NCI-H2081 (cell line): Measurements from ENCODE around the gene DDAH1.
A peak's percentile ranks its signal among the peaks of the same experiment; 100 is the strongest.
"Not testable (repeated sequence)": the region's sequence is repeated elsewhere in the genome, so short reads cannot be mapped to it uniquely, and the experiment has no call there.

Experiments
- DNase-seq, 2 experiments: peaks; one replicate each; lab custom pipeline; 2025; lab: John Stamatoyannopoulos, UW

Gene DDAH1

DNA sequence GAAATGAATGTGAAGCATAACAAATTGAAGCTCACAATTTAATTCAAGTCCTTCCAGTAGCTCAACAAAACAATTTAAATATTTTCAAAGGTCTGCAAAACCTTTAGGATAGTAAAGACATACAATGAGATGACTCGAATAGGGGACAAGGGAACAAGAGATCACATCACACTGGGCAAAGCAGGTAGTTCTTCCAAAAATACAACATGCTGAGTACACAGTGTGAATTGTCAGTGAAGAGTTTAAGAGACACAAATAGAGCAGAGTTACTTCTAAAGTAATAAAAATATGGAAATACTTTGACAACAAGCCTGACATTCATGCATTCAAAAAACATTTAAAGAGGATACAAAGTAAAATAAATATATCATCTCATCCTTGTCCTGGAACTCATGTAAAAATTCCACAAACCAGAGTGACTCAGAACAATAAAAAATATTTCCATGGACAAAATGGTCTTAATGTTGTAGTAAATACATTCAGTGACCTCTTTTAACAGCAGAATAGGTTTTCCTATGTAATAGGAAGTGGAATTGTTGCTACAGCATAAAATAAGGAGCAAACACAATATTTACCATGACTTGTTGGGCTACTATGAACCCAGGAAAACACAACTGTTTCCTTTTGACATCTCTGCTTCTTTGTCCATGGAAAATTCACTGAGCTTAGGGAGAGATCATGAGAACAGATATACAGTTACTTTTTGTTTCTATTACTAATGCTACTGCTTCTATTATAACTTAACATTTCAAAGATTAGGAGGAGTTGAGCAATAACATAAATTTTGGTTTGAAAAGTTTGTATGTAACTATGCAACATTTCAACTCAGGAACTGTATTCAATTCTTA, 104.9 kb downstream of the DDAH1 start:
- DNase-seq = no peak

DNA sequence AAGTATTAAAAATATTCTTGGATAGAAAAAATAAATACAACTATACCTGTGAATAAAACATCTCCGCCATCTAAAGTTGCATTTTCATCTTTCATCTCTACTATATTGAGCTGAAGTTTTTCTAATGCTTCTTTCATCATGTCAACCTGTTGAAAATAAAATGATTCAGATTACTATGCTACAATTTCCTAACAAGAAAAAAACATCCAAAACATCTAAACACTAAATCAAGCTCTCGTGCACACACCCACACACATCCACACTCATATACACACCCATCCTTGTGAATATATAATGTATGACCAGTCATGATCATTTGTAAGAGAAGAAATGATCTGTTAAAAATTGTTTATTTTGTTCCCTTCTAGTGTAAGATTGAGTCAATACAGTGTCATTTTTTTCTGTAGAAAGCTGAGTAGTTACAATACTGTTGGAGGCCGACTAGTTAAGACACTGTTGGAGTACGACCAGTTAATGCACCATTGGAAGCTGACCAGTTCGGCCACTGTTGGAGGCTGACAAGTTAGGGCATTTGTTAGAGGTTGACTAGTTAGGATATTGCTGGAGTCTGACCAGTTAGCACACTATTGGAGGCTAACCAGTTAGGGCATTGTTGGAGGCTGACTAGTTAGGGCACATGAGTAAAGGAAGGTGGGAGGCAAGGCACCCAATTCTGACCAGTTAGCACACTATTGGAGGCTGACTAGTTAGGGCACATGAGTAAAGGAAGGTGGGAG, 106.1 kb downstream of the DDAH1 start:
- DNase-seq = no peak

DNA sequence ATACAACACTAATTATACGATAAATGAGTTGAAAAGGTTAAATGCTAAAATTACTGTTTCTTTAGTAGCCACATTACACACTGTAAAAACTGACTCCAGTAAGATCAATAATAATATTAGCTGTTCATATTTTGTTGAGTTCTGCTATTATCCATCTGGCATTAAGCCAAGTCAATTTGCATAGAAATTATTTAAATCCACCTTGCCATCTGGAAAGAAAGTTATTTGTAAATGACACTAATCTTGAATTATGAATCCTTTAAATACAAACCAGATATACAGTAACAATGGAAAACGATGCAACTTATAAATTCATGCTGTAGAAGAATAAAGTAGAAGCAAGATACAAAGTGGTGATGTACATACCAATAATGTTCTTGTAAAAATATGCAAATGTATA, 107.1 kb downstream of the DDAH1 start:
- no peak for DNase-seq

DNA sequence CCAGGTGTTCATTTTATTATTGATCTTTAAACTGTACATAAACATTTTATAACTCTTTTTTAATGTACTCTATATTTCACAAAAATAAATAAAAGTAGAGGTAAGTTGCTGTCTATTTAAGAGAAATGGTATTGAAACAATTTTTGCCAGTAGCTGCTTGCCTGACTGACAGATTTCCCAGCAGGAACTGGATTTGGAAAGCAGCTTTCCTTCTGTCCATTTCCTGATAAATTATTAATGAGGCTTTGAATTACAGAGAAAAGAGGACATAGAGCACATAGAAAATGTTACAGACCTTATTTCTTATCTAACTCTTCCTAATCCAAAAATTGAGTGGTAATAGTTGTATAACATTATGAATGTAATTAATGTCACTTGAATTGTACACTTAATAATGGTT, 108.8 kb downstream of the DDAH1 start:
- peak in 1 of 2 experiments; percentile 1 for DNase-seq

DNA sequence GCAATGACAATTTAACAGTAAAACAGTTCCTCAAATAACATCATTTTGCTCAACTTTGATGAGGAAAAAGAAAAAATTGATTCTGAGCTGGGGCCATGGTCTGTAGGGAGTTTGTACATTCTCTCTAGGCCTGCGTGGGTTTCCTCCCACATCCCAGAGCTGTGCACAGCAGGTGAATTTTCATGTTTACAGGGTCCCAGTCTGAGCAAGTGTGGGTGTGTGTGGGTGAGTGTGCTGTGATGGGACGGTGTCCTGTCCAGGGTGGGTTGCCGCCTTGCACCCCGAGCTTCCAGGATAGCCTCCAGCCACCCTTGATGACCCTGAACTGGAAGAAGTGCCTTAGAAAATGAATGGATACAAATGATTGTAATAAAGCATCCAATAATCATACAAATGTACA, 112.9 kb downstream of the DDAH1 start:
- DNase-seq = no peak

DNA sequence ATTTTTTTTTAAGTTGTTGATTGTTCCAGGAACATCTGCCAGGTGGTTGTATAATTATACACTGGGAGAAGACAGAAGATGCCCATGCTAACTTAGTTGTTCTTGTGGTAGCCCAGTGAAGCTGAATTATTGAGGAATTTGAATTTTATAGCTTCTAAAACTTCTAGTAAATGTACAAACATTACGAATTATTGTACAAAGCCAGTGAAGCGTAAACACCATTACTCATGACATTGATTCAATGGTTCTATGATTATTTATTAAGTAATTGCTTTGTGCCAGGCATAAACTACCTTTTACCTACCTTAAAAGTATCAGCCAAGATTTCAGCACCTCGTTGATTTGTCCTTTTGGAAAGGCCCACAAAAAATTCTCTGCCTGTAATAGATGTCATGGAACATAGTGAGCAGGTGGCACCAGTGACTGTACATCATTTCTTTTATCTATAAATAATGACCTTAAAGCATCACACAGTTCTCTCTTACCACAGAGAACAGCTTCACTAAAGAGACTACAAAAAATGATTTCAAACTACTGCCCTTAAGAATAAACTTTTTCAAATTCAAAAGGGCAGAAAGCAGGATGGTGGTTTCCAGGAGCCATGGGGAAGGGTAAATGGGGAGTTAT, 113.6 kb downstream of the DDAH1 start:
- no peak for DNase-seq

DNA sequence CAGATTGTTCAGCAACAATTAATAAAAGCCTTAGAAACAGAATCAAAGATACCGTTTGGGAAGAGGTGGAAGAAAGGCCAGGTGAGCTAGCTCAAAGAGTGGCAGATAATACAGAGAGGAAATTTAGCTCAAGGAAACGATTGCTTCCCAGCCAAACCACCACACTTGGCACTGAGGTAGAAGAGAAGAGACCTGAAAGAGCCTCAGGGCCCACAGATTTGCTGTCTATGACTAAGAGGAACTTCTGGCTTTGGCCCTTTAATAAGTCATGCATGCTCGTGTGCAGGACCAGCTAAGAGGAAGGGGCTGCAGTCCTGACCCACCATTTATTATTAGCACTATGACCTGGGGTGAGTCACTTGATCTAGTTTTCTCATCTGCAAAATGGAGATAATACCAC, 115.7 kb downstream of the DDAH1 start:
- DNase-seq = no peak

DNA sequence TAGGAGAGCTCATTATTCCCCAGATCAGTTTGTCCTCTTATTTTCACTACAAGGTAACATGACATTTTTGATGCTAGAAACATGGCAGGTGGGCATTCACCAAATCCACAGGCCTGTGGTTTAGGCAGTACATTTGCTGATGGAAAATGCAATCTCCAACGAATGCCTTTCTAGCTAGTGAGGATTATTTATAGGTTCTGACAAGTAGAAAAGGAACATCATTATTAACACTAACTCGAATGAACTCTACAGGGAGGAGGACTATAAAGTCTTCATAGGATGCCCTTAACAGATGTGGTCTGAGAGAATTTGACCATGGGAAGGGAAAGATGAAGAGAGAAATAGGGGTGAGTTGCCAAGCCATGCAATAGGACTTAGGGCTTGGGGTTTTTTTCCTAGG, 117.1 kb downstream of the DDAH1 start:
- DNase-seq = no peak

DNA sequence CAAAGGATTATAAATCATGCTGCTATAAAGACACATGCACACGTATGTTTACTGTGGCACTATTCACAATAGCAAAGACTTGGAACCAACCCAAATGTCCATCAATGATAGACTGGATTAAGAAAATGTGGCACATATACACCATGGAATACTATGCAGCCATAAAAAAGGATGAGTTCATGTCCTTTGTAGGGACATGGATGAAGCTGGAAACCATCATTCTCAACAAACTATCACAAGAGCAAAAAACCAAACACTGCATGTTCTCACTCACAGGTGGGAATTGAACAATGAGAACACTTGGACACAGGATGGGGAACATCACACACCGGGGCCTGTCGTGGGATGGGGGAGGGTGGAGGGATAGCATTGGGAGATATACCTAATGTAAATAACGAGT, 117.7 kb downstream of the DDAH1 start:
- not testable (repeated sequence) for DNase-seq

DNA sequence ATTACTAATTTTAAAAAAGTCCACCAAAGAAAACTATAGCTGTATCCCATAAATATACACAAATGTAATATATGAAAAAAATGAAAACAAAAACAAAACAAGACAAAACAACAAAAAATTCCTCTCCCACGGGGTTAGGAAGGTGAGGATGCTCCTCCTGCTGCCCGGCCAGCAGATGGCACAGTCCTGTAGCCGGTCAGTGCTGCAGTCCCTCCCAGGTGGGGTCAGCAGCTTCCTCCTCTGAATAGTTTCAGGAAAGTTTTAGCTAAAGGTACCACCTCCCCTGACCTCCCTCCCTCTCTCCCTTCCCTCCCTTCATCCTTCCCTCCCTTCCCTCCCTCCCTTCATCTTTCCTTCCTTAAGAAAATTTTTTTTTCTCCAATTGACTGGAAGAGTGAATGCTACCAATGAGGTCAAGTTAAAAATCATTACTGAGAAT, 120.7 kb downstream of the DDAH1 start:
- peak in 1 of 2 experiments; percentile 14 for DNase-seq

DNA sequence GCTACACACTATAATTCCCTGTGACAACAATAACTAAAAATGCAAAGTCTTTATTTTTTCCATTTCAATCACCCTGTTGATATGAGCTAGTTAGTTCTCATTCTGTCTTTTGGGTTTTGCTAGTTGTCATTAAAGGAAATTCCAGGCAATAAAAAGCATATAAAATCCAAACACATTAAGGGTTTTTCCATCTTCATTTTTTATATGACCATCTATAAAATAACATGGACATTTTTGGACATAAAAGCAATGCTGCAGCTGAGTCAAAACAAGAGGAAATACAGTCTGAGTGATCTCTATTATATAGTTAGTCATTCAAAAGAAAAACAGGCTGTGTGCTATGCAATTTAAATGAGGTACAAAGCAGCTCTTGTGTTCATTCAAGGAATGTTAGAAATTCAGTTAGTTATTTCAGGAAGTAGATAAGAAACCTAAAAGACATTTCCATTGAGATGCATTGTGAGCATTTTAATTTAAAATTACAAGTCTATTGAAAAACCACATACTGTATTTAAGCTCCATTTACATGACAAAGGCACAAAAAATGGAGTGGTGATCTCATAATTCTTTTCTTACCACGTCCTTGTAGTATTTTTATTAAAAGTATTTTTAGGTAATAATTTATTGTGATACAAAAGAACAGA, 121.2 kb downstream of the DDAH1 start:
- DNase-seq = no peak

DNA sequence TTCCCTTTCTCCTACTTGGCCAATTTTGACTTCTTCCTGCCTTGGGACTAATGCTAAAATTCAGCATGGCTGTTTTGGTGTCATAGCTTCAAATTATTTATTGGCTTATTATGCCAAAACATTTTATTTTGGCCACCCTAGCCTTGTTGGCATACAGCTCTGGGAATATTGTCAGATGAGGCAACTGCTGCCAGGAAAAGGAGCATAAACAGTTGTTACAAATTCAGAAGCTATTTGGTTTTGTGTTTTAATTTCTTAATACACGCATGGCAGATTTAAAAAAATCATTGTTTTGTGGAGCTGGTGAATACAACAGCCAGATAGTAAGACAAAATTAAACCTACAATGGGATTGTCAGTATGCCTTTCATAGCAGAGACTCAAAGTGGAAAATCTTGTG, 121.7 kb downstream of the DDAH1 start:
- no peak for DNase-seq

DNA sequence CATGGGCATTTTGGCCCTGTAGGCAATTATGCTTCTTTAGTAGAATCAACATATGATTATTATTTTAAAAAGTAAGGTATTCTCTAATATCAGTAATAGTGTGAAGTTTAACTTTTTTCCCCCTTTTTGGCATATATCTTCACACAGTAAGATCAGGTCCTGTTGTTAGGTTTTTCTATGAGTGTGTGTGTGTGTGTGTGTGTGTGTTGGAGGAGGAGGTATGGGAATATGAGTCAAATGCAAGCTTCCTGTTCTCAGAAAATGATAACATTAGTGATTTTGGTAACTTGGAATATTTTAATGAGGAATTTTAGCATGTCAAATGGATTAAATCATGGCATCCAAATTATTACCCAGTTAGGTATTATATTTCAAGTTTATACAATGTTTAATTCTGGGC, 122.8 kb downstream of the DDAH1 start:
- no peak for DNase-seq

DNA sequence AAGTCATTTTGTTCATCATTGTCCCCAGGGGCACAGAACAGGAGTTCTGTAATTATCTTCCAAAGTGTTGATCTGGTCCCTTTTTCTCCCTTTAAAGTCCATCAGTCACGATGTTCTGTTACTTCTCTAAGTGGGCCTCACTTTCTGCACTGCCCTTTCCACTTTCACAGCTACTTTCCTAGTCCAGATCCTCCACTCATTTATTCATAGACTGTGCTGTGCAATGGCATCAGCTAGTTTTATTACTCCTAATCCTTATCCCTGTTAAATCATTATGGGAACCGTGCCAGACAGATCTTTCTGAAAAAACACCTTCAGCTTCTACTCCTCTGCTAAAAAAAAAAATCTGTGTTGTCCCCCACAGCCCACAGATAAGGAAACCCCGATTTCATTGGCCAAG, 124.5 kb downstream of the DDAH1 start:
- no peak for DNase-seq

DNA sequence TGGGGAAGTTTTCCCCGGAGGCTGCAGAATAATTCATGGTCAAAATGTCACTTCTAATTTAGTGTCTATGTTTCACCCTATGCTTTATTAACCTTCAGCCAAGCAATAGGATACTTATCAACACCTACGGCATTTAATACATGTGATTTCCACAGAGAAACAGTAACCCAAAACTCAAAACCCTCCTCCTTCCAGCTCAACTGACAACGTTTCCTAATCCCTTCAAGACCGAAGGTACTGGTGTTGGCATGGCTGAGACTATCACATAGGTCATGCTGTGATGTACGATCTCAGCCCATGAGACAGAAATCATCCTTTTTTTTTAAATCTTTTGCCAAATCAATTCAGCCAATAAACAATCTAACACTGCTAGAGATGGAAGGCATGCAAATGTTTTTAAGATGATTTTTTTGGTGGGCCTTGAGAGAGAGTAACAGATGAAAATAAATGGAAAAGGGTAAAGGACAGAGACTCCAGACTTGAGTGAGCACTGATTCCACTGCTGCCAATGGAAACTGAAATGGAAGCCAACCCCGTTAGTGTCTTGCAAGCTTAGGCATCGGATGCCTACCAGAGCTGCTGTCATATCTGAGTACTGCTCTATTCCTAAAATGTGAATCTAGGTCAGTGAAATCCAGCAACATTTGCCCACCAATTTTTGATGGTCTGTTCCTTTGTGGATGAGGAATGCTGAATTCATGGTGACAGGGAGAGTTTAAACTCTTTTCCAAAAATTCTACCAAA, 125.1 kb downstream of the DDAH1 start:
- no peak for DNase-seq

DNA sequence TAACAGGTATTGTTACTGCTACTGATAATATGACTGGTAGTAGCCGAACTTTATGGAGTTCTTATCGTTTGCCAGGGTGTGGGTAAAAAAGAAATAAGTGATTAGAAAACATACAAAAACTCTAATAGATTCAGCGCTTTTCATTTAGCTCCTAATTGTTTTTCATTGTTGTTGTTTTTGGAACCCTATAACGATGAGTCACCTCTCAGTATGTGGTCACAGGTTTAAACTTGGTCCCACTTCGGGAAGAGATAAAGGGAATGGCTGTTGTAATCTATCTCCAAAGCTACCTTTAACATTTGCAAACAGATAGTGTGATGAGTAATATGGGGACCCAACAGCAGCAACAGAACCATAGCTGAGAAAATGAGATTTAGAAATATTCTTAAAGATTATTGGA, 125.9 kb downstream of the DDAH1 start:
- DNase-seq = no peak

DNA sequence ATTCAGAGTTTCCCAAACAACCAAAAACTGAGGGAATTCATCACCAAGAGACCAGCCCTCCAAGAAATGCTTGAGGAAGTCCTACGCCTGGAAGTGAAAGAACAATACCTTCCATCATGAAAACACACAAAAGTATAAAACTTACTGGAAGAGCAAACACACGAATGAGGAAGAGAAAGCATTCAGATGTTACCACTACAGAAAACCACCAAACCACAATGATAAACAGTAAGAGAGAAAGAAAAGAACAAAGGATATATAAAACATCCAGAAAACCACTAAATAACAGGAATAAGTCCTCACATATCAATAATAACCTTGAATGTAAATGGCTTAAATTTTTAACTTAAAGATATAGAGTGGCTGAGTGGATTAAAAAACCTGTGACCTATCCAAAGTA, 130.0 kb downstream of the DDAH1 start:
- DNase-seq = no peak

DNA sequence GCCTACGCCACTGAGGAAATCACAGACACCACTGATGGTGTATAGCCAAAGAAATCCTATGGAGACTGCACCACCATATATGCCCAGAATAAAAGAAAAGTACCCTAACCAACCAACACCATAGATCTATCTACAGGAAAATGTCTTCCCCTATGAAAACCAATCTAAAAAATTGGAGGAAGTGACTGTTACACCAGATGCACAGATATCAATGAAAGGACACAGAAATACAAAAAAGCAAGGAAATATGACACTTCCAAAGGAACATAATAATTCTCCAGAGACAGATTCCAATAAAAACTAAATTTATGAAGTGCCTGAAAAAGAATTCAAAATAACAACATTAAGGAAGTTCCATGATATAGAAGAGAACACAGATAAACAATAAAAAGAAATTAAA, 131.8 kb downstream of the DDAH1 start:
- DNase-seq = no peak

DNA sequence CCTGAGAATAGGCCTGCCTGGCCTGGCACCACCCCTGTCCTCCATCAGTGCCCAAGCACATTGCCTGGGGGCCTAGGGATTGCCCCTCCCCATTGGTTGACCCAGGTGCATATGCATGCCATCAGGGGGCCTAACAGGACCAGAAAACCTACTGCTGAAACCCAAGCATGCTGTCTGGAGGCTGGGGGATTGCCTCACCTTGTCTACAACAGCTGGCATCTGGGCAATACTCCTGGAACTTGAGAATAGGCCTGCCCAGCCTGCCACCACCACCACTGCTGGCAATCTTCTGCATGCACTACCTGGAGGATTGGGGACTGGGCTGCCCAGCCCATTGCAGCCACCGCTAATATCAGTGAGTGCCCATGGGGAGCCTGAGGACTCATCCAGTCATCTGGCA, 132.4 kb downstream of the DDAH1 start:
- no peak for DNase-seq

DNA sequence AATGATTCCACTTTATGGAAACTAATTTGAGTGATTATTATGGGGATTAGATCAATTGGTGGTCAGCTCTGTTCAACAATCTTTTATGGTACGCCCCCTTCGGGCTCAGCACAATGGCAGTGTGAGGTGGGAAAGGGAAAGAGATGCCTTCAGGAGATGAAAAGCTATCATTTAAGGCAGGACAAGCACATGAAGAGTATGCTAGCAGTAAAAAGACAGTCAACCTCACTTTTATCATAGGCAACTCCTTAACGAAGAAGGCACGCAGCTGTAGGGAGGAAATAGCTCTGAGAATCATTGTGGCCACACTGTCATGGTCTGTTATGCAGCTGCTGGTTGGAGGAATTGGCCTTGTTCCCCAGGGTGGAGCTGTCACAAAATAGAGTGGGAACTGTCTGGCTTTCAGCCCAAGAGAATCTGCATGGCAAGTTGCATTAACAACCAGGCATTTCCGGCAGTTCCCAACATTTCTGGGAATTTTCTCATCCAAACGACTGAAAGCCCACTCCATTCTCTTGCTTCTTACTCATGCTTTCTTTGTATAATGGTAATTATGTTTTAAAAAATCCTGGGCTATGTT, 134.2 kb downstream of the DDAH1 start:
- DNase-seq = no peak

DNA sequence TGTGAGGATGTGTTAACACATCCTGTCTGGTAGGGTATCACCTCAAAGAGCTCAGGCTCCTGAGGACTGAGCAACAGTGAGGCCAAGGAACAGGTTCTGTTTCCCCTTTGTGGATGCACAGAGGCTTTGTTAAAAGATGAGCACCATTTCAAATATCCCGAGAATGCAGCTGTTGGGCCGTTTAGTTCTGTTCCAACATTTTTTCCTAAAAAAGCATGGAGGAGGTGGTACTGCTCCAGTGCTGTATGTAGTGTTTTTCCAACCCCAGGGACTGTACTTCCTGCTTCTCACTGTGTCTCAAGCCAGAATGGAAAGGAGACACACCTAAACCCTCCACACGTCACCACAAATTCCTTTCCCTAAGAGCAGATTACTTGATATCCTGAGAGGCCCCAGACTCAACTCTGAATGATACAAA, 134.7 kb downstream of the DDAH1 start:
- DNase-seq = no peak
